HepG2 (cell line): ENCODE measurements around the gene LMAN2L.

Experiments used
- BCL6 ChIP-seq: IDR thresholded peaks from 2 replicates; pipeline ENCODE4 v1.6.1; 2016; ENCODE audit warnings: missing genetic modification reagents, missing compliant biosample characterization
- EHMT2 ChIP-seq: fragments of 200-600 bp; sonication (generic); IDR thresholded peaks from 2 replicates; pipeline ENCODE4 v1.7.0; 2017; ENCODE audit warnings: antibody characterized with exemption, low read depth, low read length, borderline replicate concordance
- LCORL ChIP-seq, 2 experiments: fragments of 450-650 bp in 1 of 2; sonication (generic) in 1 of 2; formaldehyde crosslinking in 1 of 2; IDR thresholded peaks; 2 replicates each; pipeline versions ENCODE4 v1.5.0 to v1.6.1; 2017 to 2020; ENCODE audit warnings: antibody characterized with exemption in 1 of 2, missing genetic modification reagents in 1 of 2
- POLR2A ChIP-seq, 2 experiments: IDR thresholded peaks; 2 replicates each; pipeline ENCODE4 v1.6.1; 2011; ENCODE audit warnings: low read depth in 2 of 2, low read length in 2 of 2, mild to moderate bottlenecking in 1 of 2, moderate library complexity in 1 of 2; ENCODE audit not compliant: insufficient read depth in 1 of 2
- POLR2AphosphoS5 ChIP-seq: IDR thresholded peaks from 2 replicates; pipeline ENCODE4 v1.6.1; 2012; ENCODE audit warnings: low read depth, low read length
- PREB ChIP-seq: sonication (generic); formaldehyde crosslinking; IDR thresholded peaks from 2 replicates; pipeline ENCODE4 v1.4.0; 2020; ENCODE audit warnings: missing genetic modification reagents
- SKI ChIP-seq: fragments of 450-650 bp; IDR thresholded peaks from one replicate; pipeline ENCODE4 v1.6.1; 2018; ENCODE audit warnings: mild to moderate bottlenecking; ENCODE audit not compliant: partially characterized antibody
- ZFP91 ChIP-seq: sonication (generic); formaldehyde crosslinking; IDR thresholded peaks from 2 replicates; pipeline ENCODE4 v1.9.0; 2022; ENCODE audit warnings: missing genetic modification reagents, mild to moderate bottlenecking, borderline replicate concordance
- TF ChIP-seq, protein P1 (sequence below): sonication (generic); formaldehyde crosslinking; IDR thresholded peaks from 2 replicates; pipeline ENCODE4 v1.4.0; 2020; ENCODE audit warnings: mild to moderate bottlenecking, missing genetic modification reagents

DNA sequence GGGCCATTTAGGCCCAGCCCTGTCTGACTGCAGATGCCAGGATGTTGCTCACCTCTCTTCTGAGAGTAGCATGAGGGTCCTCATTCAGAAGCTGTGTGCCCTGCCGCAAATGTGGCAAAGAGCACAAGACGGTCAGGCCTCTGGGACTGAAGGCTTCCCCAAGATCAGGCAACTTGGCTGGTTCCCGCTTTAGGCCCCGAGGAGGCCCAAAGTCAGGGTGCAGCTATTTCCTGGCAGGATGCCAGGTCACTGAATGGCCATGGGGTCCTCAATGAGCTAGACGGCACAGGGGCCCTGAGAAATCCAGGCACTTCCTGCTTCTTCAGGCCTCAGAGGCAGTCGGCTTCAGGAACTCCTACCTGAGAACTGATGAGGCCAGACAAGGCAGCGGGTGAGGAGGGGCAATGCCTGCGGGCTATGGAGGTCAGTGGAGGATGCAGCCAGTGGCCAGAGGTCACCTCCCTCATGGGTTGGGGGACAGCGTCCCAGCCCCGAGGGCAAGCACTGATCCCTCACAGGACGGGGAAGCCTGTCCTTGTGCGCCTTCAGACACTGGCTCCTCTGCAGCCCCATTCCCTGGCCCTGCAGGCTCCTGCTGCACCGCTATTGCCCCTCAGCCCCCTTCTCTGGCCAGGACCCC, 44.9 kb downstream of the LMAN2L start:
- TF ChIP-seq POLR2AphosphoS5 = no peak
- no peak for TF ChIP-seq SKI
- TF ChIP-seq LCORL (IDR thresholded peaks at IDR 0.05) = peak; percentile 96
- TF ChIP-seq LCORL (CRISPR knock-in tag; IDR thresholded peaks at IDR 0.05) = no peak
- TF ChIP-seq, protein P1, sequence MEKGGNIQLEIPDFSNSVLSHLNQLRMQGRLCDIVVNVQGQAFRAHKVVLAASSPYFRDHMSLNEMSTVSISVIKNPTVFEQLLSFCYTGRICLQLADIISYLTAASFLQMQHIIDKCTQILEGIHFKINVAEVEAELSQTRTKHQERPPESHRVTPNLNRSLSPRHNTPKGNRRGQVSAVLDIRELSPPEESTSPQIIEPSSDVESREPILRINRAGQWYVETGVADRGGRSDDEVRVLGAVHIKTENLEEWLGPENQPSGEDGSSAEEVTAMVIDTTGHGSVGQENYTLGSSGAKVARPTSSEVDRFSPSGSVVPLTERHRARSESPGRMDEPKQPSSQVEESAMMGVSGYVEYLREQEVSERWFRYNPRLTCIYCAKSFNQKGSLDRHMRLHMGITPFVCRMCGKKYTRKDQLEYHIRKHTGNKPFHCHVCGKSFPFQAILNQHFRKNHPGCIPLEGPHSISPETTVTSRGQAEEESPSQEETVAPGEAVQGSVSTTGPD (CRISPR knock-in tag) = no peak
- no peak for TF ChIP-seq POLR2A (IDR thresholded peaks at IDR 0.05; ENCODE audit: insufficient read depth in 1 of 2, low read depth in 2 of 2, low read length in 2 of 2)
- TF ChIP-seq EHMT2 = no peak
- TF ChIP-seq BCL6 (CRISPR knock-in tag) = no peak
- TF ChIP-seq ZFP91 (CRISPR knock-in tag) = no peak
- no peak for TF ChIP-seq PREB (CRISPR knock-in tag)
